SK-N-MC (cell line): ENCODE results near the gene RASA3.

ENCODE experiments used
- EZH2 ChIP-seq: fragments of 200-600 bp; sonication (generic); IDR thresholded peaks from one replicate; pipeline ENCODE4 v1.6.1; 2017; ENCODE audit warnings: antibody characterized with exemption
- POLR2AphosphoS5 ChIP-seq: IDR thresholded peaks from 2 replicates; pipeline ENCODE4 v1.6.1; 2012; ENCODE audit warnings: mild to moderate bottlenecking, low read depth, low read length, borderline replicate concordance

GRCh38 chr13:114089751-114090400, 42.5 kb downstream of the RASA3 start:
- TF ChIP-seq EZH2 (no peak), POLR2AphosphoS5 (no peak)
